ENCODE measurements around the gene CAMSAP3. TPM values are rescaled to one million over a fixed set of nuclear protein-coding genes. Genes with fewer than 3 reads are reported as not detected.

CAMSAP3 gene
- total RNA-seq, 1 donor from 2014 or later = 115 TPM

DNA sequence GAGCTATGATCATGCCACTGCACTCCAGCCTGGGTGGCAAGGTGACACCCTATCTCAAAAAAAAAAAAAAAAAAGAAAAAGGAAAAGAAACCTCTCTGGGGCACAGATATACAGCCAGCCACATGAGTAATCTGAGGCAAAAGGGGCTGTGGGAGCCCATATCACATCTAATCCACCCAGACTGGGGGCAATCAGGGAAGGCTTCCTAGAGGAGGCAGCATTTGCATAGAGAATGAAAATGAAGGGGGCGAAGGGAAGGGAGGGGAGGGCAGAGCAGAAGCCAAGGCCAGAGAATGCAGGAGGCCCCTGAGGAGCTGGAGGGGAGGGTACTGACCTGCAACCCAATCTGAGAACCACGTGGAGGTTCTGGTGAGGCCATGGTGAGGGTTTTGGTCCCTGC, 54.5 kb downstream of the CAMSAP3 start:
- Mint-ChIP-seq H3K27me3 (peaks cover 22% of the 10 kb centered on the region), H3K27ac (no peak overlapping the region), H3K9me3 (ENCODE audit: low read depth) (no peaks in the 10 kb centered on the region)

DNA sequence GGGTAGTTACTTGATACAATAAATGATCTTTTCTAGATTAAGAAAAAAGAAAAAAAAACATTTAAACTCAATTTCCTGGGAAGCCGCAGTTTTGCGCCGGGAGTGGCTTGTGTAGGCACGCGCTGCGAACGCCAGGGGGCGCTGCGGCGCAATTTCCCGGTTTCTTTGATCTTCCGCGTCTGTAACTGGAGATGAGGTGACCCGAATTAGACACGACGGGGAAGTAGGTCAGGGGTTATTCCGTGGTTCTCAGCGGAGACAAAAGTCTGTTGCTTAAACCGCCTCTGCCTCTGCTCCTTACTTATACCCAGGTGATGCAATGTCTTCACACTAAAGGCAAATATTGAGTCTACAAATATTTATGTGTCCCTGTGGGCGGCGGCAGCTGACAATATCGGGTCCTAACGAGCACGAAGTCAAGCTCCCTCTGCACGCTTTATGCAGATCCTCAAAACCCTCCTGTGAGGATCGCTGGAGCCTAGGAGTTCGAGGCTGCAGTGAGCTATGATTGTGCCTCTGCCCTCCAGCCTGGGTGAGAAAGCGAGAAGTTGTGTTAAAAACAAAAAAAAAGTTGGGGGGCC, 56.5 kb downstream of the CAMSAP3 start:
- Mint-ChIP-seq H3K4me1 (ENCODE audit: low read depth) (peaks cover 6% of the 10 kb centered on the region), H3K27me3 (peaks cover 30% of the 10 kb centered on the region), H3K4me3 (ENCODE audit: low read depth) (peak overlapping the region; percentile 59), H3K27ac (peak overlapping the region; percentile 82), H3K9me3 (ENCODE audit: low read depth) (no peaks in the 10 kb centered on the region), H3K36me3 (ENCODE audit: insufficient read depth) (no peaks in the 10 kb centered on the region)
- TF ChIP-seq, protein P1, sequence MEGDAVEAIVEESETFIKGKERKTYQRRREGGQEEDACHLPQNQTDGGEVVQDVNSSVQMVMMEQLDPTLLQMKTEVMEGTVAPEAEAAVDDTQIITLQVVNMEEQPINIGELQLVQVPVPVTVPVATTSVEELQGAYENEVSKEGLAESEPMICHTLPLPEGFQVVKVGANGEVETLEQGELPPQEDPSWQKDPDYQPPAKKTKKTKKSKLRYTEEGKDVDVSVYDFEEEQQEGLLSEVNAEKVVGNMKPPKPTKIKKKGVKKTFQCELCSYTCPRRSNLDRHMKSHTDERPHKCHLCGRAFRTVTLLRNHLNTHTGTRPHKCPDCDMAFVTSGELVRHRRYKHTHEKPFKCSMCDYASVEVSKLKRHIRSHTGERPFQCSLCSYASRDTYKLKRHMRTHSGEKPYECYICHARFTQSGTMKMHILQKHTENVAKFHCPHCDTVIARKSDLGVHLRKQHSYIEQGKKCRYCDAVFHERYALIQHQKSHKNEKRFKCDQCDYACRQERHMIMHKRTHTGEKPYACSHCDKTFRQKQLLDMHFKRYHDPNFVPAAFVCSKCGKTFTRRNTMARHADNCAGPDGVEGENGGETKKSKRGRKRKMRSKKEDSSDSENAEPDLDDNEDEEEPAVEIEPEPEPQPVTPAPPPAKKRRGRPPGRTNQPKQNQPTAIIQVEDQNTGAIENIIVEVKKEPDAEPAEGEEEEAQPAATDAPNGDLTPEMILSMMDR (IDR thresholded peaks at IDR 0.05; ENCODE audit: unreplicated experiment) = peak; percentile 99
- DNase-seq (ENCODE audit: low spot score, unreplicated experiment) = peak; percentile 90

More for the DNA sequence above, 54.5 kb downstream of the CAMSAP3 start:
- peaks cover 3% of the 10 kb centered on the region for H3K36me3 Mint-ChIP-seq (ENCODE audit: insufficient read depth)
- TF ChIP-seq, protein P1 (IDR thresholded peaks at IDR 0.05; ENCODE audit: unreplicated experiment) = no peak
- DNase-seq (ENCODE audit: low spot score, unreplicated experiment) = no peak
- H3K4me3 Mint-ChIP-seq (ENCODE audit: low read depth) = no peak overlapping the region
- peaks cover 6% of the 10 kb centered on the region for H3K4me1 Mint-ChIP-seq (ENCODE audit: low read depth)

DNA sequence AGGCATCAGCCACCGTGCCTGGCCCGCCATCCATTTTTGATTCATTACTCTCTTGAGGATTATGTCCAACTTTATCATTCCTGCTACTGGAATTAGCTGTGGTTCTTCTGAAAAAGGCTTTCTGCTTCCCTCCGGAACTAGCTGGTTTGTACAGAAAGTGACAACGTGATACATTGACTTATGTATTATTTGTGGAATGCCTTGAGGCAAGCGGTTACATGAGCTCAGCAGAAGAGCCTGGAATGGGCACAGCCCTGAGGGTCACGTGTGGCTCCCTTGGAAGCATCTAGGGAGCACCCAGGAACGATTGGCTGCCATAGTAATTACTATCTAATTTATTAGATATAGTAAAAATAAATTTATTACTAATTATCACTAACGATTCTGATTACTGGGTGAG, 58.7 kb downstream of the CAMSAP3 start:
- H3K9me3 Mint-ChIP-seq (ENCODE audit: low read depth) = no peaks in the 10 kb centered on the region
- TF ChIP-seq, protein P1 (IDR thresholded peaks at IDR 0.05; ENCODE audit: unreplicated experiment) = no peak
- peaks cover 41% of the 10 kb centered on the region for H3K27me3 Mint-ChIP-seq
- H3K36me3 Mint-ChIP-seq (ENCODE audit: insufficient read depth) = no peaks in the 10 kb centered on the region
- peaks cover 6% of the 10 kb centered on the region for H3K4me1 Mint-ChIP-seq (ENCODE audit: low read depth)
- no peak for DNase-seq (ENCODE audit: low spot score, unreplicated experiment)
- no peak overlapping the region for H3K4me3 Mint-ChIP-seq (ENCODE audit: low read depth)
- no peak overlapping the region for H3K27ac Mint-ChIP-seq

DNA sequence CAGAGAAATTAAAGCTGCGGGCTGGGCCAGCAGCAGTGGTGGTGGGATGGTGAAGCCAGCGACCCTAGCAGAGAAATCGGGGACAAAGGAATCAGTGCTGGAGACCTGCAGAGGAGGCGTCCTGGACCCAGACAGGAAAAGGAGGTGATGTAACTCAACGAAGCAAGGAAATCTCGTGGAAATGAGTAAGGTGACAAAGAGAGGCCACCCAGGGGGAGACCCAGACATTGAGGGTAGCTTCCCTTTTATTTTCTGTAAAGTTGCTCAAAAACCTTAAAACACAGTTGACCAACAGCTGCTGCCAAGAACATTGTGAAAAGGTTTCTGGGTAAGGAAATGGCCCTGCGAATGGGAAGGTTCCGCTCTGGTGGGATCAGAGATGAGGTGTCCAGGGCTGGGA, 59.9 kb downstream of the CAMSAP3 start:
- Mint-ChIP-seq H3K27ac (no peak overlapping the region), H3K27me3 (peaks cover 43% of the 10 kb centered on the region), H3K9me3 (ENCODE audit: low read depth) (no peaks in the 10 kb centered on the region), H3K4me3 (ENCODE audit: low read depth) (no peak overlapping the region), H3K36me3 (ENCODE audit: insufficient read depth) (no peaks in the 10 kb centered on the region), H3K4me1 (ENCODE audit: low read depth) (peaks cover 6% of the 10 kb centered on the region)
- TF ChIP-seq, protein P1 (IDR thresholded peaks at IDR 0.05; ENCODE audit: unreplicated experiment) = no peak
- DNase-seq (ENCODE audit: low spot score, unreplicated experiment) = no peak

DNA sequence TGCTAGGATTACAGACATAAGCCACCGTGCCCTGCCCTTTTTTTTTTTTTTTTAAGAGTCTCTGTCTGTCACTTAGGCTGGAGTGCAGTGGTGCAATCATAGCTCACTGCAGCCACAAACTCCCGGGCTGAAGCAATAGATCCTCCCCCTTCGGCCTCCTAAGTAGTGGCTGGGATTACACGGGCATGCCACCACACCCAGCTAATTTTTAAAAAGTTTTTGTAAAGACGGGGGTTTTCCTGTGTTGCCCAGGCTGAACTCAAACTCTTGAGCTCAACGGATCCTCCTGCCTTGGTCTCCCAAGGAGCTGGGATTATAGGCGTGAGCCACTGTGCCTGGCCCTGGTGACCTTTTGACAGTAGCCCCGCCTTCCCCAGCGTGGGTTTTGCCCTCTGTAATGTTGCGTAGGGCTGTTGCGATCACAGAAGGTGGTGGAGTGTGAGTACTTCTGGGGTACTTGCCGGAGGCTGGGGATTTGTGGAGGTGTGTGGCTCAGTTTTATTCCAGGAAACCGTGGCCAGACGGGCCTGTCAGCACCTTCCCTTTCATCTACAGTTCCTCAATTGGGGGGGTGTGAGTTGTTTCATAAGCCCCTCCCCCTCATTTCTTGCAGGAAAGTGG, 61.6 kb downstream of the CAMSAP3 start:
- TF ChIP-seq, protein P1 (IDR thresholded peaks at IDR 0.05; ENCODE audit: unreplicated experiment) = no peak
- Mint-ChIP-seq H3K4me3 (ENCODE audit: low read depth) (no peak overlapping the region), H3K27me3 (peaks cover 42% of the 10 kb centered on the region), H3K27ac (no peak overlapping the region), H3K9me3 (ENCODE audit: low read depth) (no peaks in the 10 kb centered on the region), H3K36me3 (ENCODE audit: insufficient read depth) (no peaks in the 10 kb centered on the region), H3K4me1 (ENCODE audit: low read depth) (peaks cover 5% of the 10 kb centered on the region)
- DNase-seq (ENCODE audit: low spot score, unreplicated experiment) = no peak

All from progenitor cell of endocrine pancreas (in vitro differentiated cells).